Globus pallidus (tissue), 1 donor: ENCODE data around the gene C11orf86.

Source experiments
- DNase-seq: peaks from one replicate; pipeline ENCODE4 v3.0.0-alpha.2; 2015; ENCODE audit warnings: low spot score

The C11orf86 gene

DNA sequence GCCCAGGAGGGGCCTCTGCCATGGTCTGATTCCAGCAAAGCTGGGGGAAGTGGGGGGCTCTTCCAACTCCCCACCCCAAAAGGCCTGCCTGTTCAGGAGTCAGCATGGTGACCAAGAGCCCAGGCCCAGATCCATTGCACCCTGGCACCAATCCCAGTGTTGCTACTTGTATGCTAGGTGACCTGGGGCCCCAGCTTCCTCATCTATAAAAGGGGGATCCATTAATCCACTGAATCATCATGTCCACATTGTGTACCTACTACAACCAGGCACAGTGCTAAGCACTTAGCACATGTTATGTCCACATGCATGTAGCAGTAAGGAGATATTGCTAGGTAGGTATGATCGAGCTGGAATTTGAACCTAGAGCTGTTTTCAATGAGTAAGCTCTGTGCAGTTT, 49.9 kb downstream of the C11orf86 start:
- no peak for DNase-seq

DNA sequence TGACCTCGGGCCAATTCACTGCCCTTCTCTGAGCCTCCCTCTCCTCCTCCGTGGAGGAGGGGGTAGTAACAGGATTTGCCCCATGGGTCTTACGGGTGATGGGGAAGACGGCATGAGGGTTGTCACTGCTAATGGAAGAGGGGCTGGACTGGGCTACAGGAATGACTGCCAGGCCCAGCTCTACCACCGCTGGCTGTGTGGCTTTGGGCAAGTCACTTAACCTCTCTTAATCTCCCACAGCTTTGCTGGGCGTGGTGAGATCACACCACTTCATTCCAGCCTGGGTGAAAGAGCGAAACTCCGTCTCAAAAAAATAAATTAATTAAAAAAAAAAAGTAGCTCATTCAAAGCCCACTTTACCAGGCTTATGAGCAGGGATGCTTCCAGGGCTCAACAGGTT, 50.6 kb downstream of the C11orf86 start:
- no peak for DNase-seq
